H1 (cell line): ENCODE data around the gene SNRPB2. TPM values are rescaled to one million over a fixed set of nuclear protein-coding genes. Genes with fewer than 3 reads are reported as not detected.

Experiments
- CTCF ChIA-PET: fragments of 300-600 bp; sonication (Branson Sonifier 250); formaldehyde crosslinking; loops from one replicate; lab custom pipeline; 2021; ENCODE audit not compliant: partially characterized antibody; lab: Charles Lee
- POLR2A ChIA-PET: fragments of 300-600 bp; sonication (Branson Sonifier 250); formaldehyde crosslinking; loops from one replicate; lab custom pipeline; 2021; ENCODE audit warnings: inconsistent platforms; ENCODE audit not compliant: partially characterized antibody; lab: Charles Lee
- DNase-seq, 2 experiments: peaks; one replicate each; pipeline versions ENCODE4 v3.0.0 to v3.0.0-alpha.2; 2010 to 2022; ENCODE audit warnings: low spot score in 2 of 2, low read depth in 1 of 2, mixed read lengths in 1 of 2
- FAIRE-seq: peaks from 2 replicates; lab custom pipeline; 2011; peaks lifted over from hg19 to GRCh38; lab: Jason Lieb, UNC
- H2AFZ ChIP-seq: 2 replicates; pipeline ENCODE4 v1.8.1; 2012; ENCODE audit warnings: low read length, inconsistent platforms
- H2AK5ac ChIP-seq: 2 replicates; pipeline ENCODE4 v1.6.1; 2013; ENCODE audit warnings: low read depth, low read length
- H2BK120ac ChIP-seq: replicated peaks from 2 replicates; pipeline ENCODE3; 2013; ENCODE audit warnings: low read depth, low read length, inconsistent platforms
- H2BK12ac ChIP-seq: 2 replicates; pipeline ENCODE4 v1.6.1; 2013; ENCODE audit warnings: low read depth, low read length
- H2BK15ac ChIP-seq: 2 replicates; pipeline ENCODE4 v1.6.1; 2013; ENCODE audit warnings: low read length
- H2BK20ac ChIP-seq: 2 replicates; pipeline ENCODE4 v1.6.1; 2013; ENCODE audit warnings: low read length
- H2BK5ac ChIP-seq: 2 replicates; pipeline ENCODE4 v1.6.1; 2013; ENCODE audit warnings: low read depth, low read length
- H3K14ac ChIP-seq: 2 replicates; pipeline ENCODE4 v1.6.1; 2013; ENCODE audit warnings: inconsistent platforms; ENCODE audit not compliant: insufficient read length
- H3K18ac ChIP-seq: 2 replicates; pipeline ENCODE4 v1.6.1; 2013; ENCODE audit warnings: low read length; ENCODE audit errors: extremely low read depth
- H3K23ac ChIP-seq: 2 replicates; pipeline ENCODE4 v1.6.1; 2013; ENCODE audit warnings: inconsistent platforms; ENCODE audit not compliant: insufficient read length
- H3K23me2 ChIP-seq: 2 replicates; pipeline ENCODE4 v1.6.1; 2013; ENCODE audit warnings: low read depth, low read length
- H3K27ac ChIP-seq: 2 replicates; pipeline ENCODE4 v1.6.1; 2011; ENCODE audit warnings: low read depth, low read length, inconsistent platforms
- H3K27me3 ChIP-seq, 4 experiments: replicated peaks in 1 of 4; 1 replicate in 1 of 4; 2 replicates in 3 of 4; pipeline versions ENCODE4 v1.6.1 to v1.8.1; 2011 to 2013; ENCODE audit warnings: low read length in 3 of 4, mild to moderate bottlenecking in 3 of 4, inconsistent platforms in 2 of 4, mixed read lengths in 2 of 4, moderate library complexity in 1 of 4; ENCODE audit not compliant: control insufficient read depth in 3 of 4, insufficient read depth in 3 of 4; ENCODE audit errors: extremely low read depth in 1 of 4
- H3K36me3 ChIP-seq, 4 experiments: 2 replicates each; pipeline versions ENCODE4 v1.6.1 to v1.8.1; 2011 to 2013; ENCODE audit warnings: mild to moderate bottlenecking in 4 of 4, low read length in 3 of 4, moderate library complexity in 2 of 4, control low read depth in 1 of 4, inconsistent platforms in 1 of 4; ENCODE audit not compliant: insufficient read depth in 4 of 4, control insufficient read depth in 2 of 4
- H3K4ac ChIP-seq: replicated peaks from 2 replicates; pipeline ENCODE3; 2013; ENCODE audit warnings: low read length, low read depth, mixed read lengths, inconsistent platforms; ENCODE audit not compliant: insufficient read length
- H3K4me1 ChIP-seq, 4 experiments: replicated peaks in 1 of 4; 1 replicate in 1 of 4; 2 replicates in 3 of 4; pipeline versions ENCODE4 v1.6.1 to v1.8.1; 2011 to 2013; ENCODE audit warnings: low read length in 3 of 4, inconsistent platforms in 2 of 4, mixed read lengths in 1 of 4; ENCODE audit not compliant: insufficient read depth in 4 of 4, control insufficient read depth in 3 of 4
- H3K4me2 ChIP-seq, 2 experiments: 2 replicates each; pipeline versions ENCODE4 v1.6.1 to v1.8.1; 2011 to 2013; ENCODE audit warnings: low read depth in 2 of 2, low read length in 2 of 2, control low read depth in 1 of 2, inconsistent platforms in 1 of 2, mild to moderate bottlenecking in 1 of 2; ENCODE audit not compliant: insufficient read depth in 1 of 2
- H3K4me3 ChIP-seq, 4 experiments: fragments of 200-600, 300-600 bp in 1 of 4; sonication (generic), shearing (Covaris generic), sonication (Bioruptor Twin) in 1 of 4; 2 replicates each; pipeline versions ENCODE4 v1.5.1 to v1.8.1; 2011 to 2016; ENCODE audit warnings: low read length in 4 of 4, low read depth in 3 of 4, control low read depth in 2 of 4, inconsistent platforms in 2 of 4, mild to moderate bottlenecking in 2 of 4, mixed read lengths in 1 of 4, moderate library complexity in 1 of 4; ENCODE audit not compliant: insufficient read depth in 2 of 4; ENCODE audit errors: extremely low read depth in 1 of 4
- H3K56ac ChIP-seq: replicated peaks from 2 replicates; pipeline ENCODE3; 2013; ENCODE audit warnings: low read depth, mild to moderate bottlenecking, mixed read lengths, low read length, inconsistent platforms; ENCODE audit not compliant: insufficient read length
- H3K79me1 ChIP-seq: 2 replicates; pipeline ENCODE4 v1.6.1; 2013; ENCODE audit warnings: low read depth, low read length, control low read depth
- H3K79me2 ChIP-seq, 2 experiments: 2 replicates each; pipeline versions ENCODE4 v1.6.1 to v1.8.1; 2012 to 2013; ENCODE audit warnings: low read length in 2 of 2, mild to moderate bottlenecking in 2 of 2, inconsistent platforms in 1 of 2; ENCODE audit not compliant: insufficient read depth in 2 of 2, control insufficient read depth in 1 of 2
- H3K9ac ChIP-seq, 4 experiments: replicated peaks in 1 of 4; 1 replicate in 1 of 4; 2 replicates in 3 of 4; pipeline versions ENCODE4 v1.6.1 to v1.8.1; 2011 to 2013; ENCODE audit warnings: low read depth in 3 of 4, low read length in 3 of 4, control low read depth in 2 of 4, mild to moderate bottlenecking in 2 of 4, moderate library complexity in 2 of 4, inconsistent platforms in 1 of 4; ENCODE audit errors: extremely low read depth in 1 of 4
- H3K9me3 ChIP-seq, 2 experiments: 2 replicates each; pipeline versions ENCODE4 v1.6.1 to v1.8.1; 2012 to 2013; ENCODE audit warnings: mild to moderate bottlenecking in 2 of 2, moderate library complexity in 2 of 2, control low read depth in 1 of 2, inconsistent platforms in 1 of 2, low read depth in 1 of 2, low read length in 1 of 2, mixed read lengths in 1 of 2; ENCODE audit not compliant: insufficient read depth in 2 of 2
- H4K20me1 ChIP-seq, 2 experiments: replicated peaks in 1 of 2; 2 replicates each; pipeline versions ENCODE3 to v1.8.1; 2011 to 2013; ENCODE audit warnings: inconsistent platforms in 2 of 2, low read length in 2 of 2, mild to moderate bottlenecking in 1 of 2; ENCODE audit not compliant: insufficient read depth in 2 of 2, control insufficient read depth in 1 of 2
- H4K5ac ChIP-seq: 2 replicates; pipeline ENCODE4 v1.6.1; 2013; ENCODE audit warnings: low read length, low read depth, mixed read lengths, inconsistent platforms; ENCODE audit not compliant: insufficient read length
- H4K8ac ChIP-seq: 2 replicates; pipeline ENCODE4 v1.8.0; 2013; ENCODE audit warnings: mild to moderate bottlenecking, moderate library complexity, low read length, inconsistent platforms; ENCODE audit not compliant: insufficient read depth; ENCODE audit errors: extremely low read depth
- H4K91ac ChIP-seq: replicated peaks from 2 replicates; pipeline ENCODE3; 2013; ENCODE audit warnings: low read length, mixed read lengths, inconsistent platforms; ENCODE audit not compliant: insufficient read length
- ASH2L ChIP-seq: fragments of 200-600, 300-600 bp; sonication (generic); IDR thresholded peaks from one replicate; pipeline ENCODE4 v1.7.1; 2017; ENCODE audit warnings: low read length
- BCL11A ChIP-seq, 2 experiments: IDR thresholded peaks; one replicate each; pipeline ENCODE4 v1.6.1; 2011; ENCODE audit warnings: low read depth in 2 of 2, low read length in 2 of 2, mild to moderate bottlenecking in 2 of 2
- CBX8 ChIP-seq: fragments of 300-800, 300-1000 bp; sonication (generic); IDR thresholded peaks from 2 replicates; pipeline ENCODE4 v1.7.1; 2016; ENCODE audit warnings: low read depth, low read length, borderline replicate concordance
- CTBP2 ChIP-seq: IDR thresholded peaks from 2 replicates; pipeline ENCODE4 v1.7.0; 2011; ENCODE audit warnings: borderline replicate concordance, mild to moderate bottlenecking, moderate library complexity, mixed read lengths, low read length; ENCODE audit not compliant: insufficient read depth, insufficient read length
- EP300 ChIP-seq, 2 experiments: IDR thresholded peaks; 1 replicate in 1 of 2; 2 replicates in 1 of 2; pipeline ENCODE4 v1.6.1; 2011 to 2012; ENCODE audit warnings: low read depth in 2 of 2, low read length in 2 of 2, mild to moderate bottlenecking in 2 of 2, borderline replicate concordance in 1 of 2, inconsistent platforms in 1 of 2, moderate library complexity in 1 of 2
- GABPA ChIP-seq: IDR thresholded peaks from 2 replicates; pipeline ENCODE4 v1.6.1; 2011; ENCODE audit warnings: mild to moderate bottlenecking, low read length, moderate library complexity, borderline replicate concordance; ENCODE audit not compliant: insufficient read depth
- KDM1A ChIP-seq: fragments of 200-600, 300-600 bp; sonication (generic); IDR thresholded peaks from 2 replicates; pipeline ENCODE4 v1.7.1; 2016; ENCODE audit warnings: mild to moderate bottlenecking, low read length, borderline replicate concordance
- NRF1 ChIP-seq: IDR thresholded peaks from 2 replicates; pipeline ENCODE4 v1.6.1; 2011; ENCODE audit warnings: mild to moderate bottlenecking, low read depth, low read length, improper control_type of control experiment
- POLR2A ChIP-seq, 2 experiments: IDR thresholded peaks; 1 replicate in 1 of 2; 2 replicates in 1 of 2; pipeline ENCODE4 v1.6.1; 2011; ENCODE audit warnings: low read depth in 2 of 2, low read length in 2 of 2, mild to moderate bottlenecking in 2 of 2; ENCODE audit errors: control extremely low read depth in 1 of 2
- SAP30 ChIP-seq: fragments of 300-600 bp; sonication (generic); IDR thresholded peaks from 2 replicates; pipeline ENCODE4 v1.7.1; 2012; ENCODE audit warnings: low read length, moderate library complexity, mild to moderate bottlenecking, inconsistent platforms; ENCODE audit not compliant: insufficient read depth, insufficient replicate concordance
- SIRT6 ChIP-seq: IDR thresholded peaks from one replicate; pipeline ENCODE4 v1.7.1; 2012; ENCODE audit warnings: low read length, inconsistent platforms
- SRF ChIP-seq: IDR thresholded peaks from 2 replicates; pipeline ENCODE4 v1.6.1; 2011; ENCODE audit warnings: mild to moderate bottlenecking, low read depth, low read length, moderate library complexity
- TAF1 ChIP-seq: IDR thresholded peaks from 2 replicates; pipeline ENCODE4 v1.6.1; 2011; ENCODE audit warnings: mild to moderate bottlenecking, low read depth, low read length
- TAF7 ChIP-seq: optimal IDR thresholded peaks from 2 replicates; pipeline ENCODE3; 2011; ENCODE audit warnings: low read depth, mild to moderate bottlenecking, inconsistent platforms, low read length, moderate library complexity, borderline replicate concordance
- TEAD4 ChIP-seq: IDR thresholded peaks from 2 replicates; pipeline ENCODE4 v1.6.1; 2012; ENCODE audit warnings: low read depth, low read length, inconsistent platforms, mixed read lengths
- YY1 ChIP-seq: IDR thresholded peaks from 2 replicates; pipeline ENCODE4 v1.6.1; 2011; ENCODE audit warnings: low read depth, mild to moderate bottlenecking, low read length
- WGBS, 2 experiments: shearing (Covaris generic) in 1 of 2; methylation state at CpG; one replicate each; pipeline versions ENCODE4 v1.1.6 to v1.1.7; 2013 to 2015; ENCODE audit warnings: low lambda C conversion rate in 2 of 2, mixed read lengths in 2 of 2, inconsistent platforms in 1 of 2, low coverage in 1 of 2, missing lambda C conversion rate in 1 of 2; ENCODE audit not compliant: insufficient replicate concordance in 2 of 2, insufficient coverage in 1 of 2, insufficient read length in 1 of 2; ENCODE audit errors: extremely low coverage in 1 of 2, missing lambda C conversion rate in 1 of 2; 5-methylcytosine and 5-hydroxymethylcytosine counted together
- polyA plus RNA-seq, 7 experiments: library from polyadenylated mRNA; depleted of rRNA in 3 of 7; stranded (reverse) in 5 of 7; unstranded in 2 of 7; fragments of >200 nt in 5 of 7; fragments of 200-250 nt in 2 of 7; gene quantifications; 1 replicate in 5 of 7; 2 replicates in 1 of 7; 4 replicates in 1 of 7; pipeline versions ENCODE4 v1.2.1 to v1.2.3, GENCODE V29; 2011 to 2013; ENCODE audit warnings: missing spikeins in 2 of 7, mixed read lengths in 2 of 7
- total RNA-seq: library from RNA; stranded (reverse); fragmentation: NEBNext Ultra II Directional; extraction: Animal tissue kit (Norgen Biotek cat#: 25700); gene quantifications from 2 replicates; pipeline ENCODE4 v1.2.1, GENCODE V29; 2021

SNRPB2 gene
- total and polyA plus RNA-seq, 2 of the 8 experiments (the other 6 are each of a cell fraction or from before 2014, with no cell fraction given): 49.4 to 102 TPM

DNA sequence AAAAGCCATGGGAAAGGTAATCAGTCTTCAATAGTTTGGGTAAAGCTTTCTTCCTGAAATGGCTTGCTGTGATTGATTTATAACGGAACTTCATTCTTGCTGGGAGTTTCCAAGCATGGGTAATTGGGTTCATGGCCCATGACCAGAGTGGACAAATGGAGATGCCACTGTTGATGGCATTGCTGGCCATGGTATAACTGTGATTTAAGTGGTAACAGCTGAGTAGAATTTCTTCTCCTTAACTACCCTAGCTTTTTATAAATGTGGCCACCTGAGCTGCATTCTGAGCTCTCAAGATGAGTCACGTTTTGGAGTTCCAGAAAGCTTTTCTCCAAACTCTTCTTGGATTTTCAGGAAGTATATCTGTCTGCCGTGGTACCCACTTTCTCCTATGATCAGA, 39.9 kb upstream of the SNRPB2 start:
- no peak overlapping the region for H3K27ac ChIP-seq
- no peak overlapping the region for H2BK15ac ChIP-seq
- H3K4me3 ChIP-seq: no peak overlapping the region
- FAIRE-seq (no peak), DNase-seq (no peak)
- H2BK120ac ChIP-seq: no peak overlapping the region
- H2AK5ac ChIP-seq: no peak overlapping the region
- no peaks in the 10 kb centered on the region for H3K79me2 ChIP-seq
- 68% methylated on average over 3 of the region's 3 CpGs; no CpG with 5 or more reads in 1 of the 2 experiments for WGBS, 2 experiments
- no peaks in the 10 kb centered on the region for H3K36me3 ChIP-seq
- H2BK20ac ChIP-seq: no peak overlapping the region
- no peak for TF ChIP-seq POLR2A (IDR thresholded peaks at IDR 0.05; ENCODE audit: control extremely low read depth in 1 of 2, low read depth in 2 of 2, low read length in 2 of 2)
- no peak for TF ChIP-seq CTBP2
- TF ChIP-seq SIRT6: no peak
- no peak for TF ChIP-seq EP300 (IDR thresholded peaks at IDR 0.05; ENCODE audit: borderline replicate concordance in 1 of 2, low read depth in 2 of 2, low read length in 2 of 2)
- no peak for TF ChIP-seq YY1
- TF ChIP-seq BCL11A (IDR thresholded peaks at IDR 0.05; ENCODE audit: low read depth in 2 of 2, low read length in 2 of 2): no peak
- TF ChIP-seq GABPA: no peak
- no peak for TF ChIP-seq TAF1
- TF ChIP-seq ASH2L: no peak
- TF ChIP-seq SAP30: no peak
- no peak for TF ChIP-seq KDM1A
- no peak for TF ChIP-seq TAF7
- no peak for TF ChIP-seq TEAD4
- TF ChIP-seq SRF: no peak
- no peak for TF ChIP-seq CBX8
- TF ChIP-seq NRF1: no peak
- no peaks in the 10 kb centered on the region for H3K79me1 ChIP-seq
- H3K23ac ChIP-seq: no peak overlapping the region
- H4K91ac ChIP-seq: no peak overlapping the region
- H4K20me1 ChIP-seq: no peaks in the 10 kb centered on the region
- no peak overlapping the region for H3K4ac ChIP-seq
- POLR2A ChIA-PET: no interaction called here
- no peaks in the 10 kb centered on the region for H3K9me3 ChIP-seq
- no peak overlapping the region for H4K8ac ChIP-seq
- no peaks in the 10 kb centered on the region for H3K4me1 ChIP-seq
- H2AFZ ChIP-seq: no peak overlapping the region
- H3K27me3 ChIP-seq: no peaks in the 10 kb centered on the region
- H3K4me2 ChIP-seq: no peak overlapping the region
- no peak overlapping the region for H4K5ac ChIP-seq
- no peak overlapping the region for H3K14ac ChIP-seq
- no peak overlapping the region for H3K9ac ChIP-seq
- no peak overlapping the region for H2BK5ac ChIP-seq
- H3K23me2 ChIP-seq: no peaks in the 10 kb centered on the region
- H2BK12ac ChIP-seq: no peak overlapping the region
- no peak overlapping the region for H3K18ac ChIP-seq
- CTCF ChIA-PET: interaction anchor here (1.5 kb wide), 1 partner anchor 9 kb away, joined by 5 read pairs; no protein-coding TSS in a partner anchor
- no peak overlapping the region for H3K56ac ChIP-seq
